LNCaP clone FGC (cell line): ENCODE data around the gene TMCC2.
A peak's percentile ranks its signal among the peaks of the same experiment; 100 is the strongest.

Source experiments
- DNase-seq: peaks from one replicate; pipeline ENCODE4 v3.0.0-alpha.2; 2011; ENCODE audit warnings: low read depth
- H3K4me3 ChIP-seq: 2 replicates; pipeline ENCODE4 v1.5.1; 2011; ENCODE audit warnings: mild to moderate bottlenecking, low read depth, low read length, control low read depth
- CTCF ChIP-seq: IDR thresholded peaks from 2 replicates; pipeline ENCODE4 v1.5.1; 2012; ENCODE audit warnings: mild to moderate bottlenecking; ENCODE audit not compliant: control insufficient read depth, insufficient read depth; ENCODE audit errors: extremely low read depth

Gene TMCC2

GRCh38 chr1:205225901-205226765 lies 1.6 kb upstream of the TMCC2 start:
- H3K4me3 ChIP-seq, result no peak overlapping the region
- TF ChIP-seq CTCF, result no peak
- DNase-seq, result no peak

GRCh38 chr1:205226868-205227583 lies 720 bp upstream of the TMCC2 start:
- TF ChIP-seq CTCF, result no peak
- H3K4me3 ChIP-seq, result peak overlapping the region; percentile 66
- no peak for DNase-seq

GRCh38 chr1:205228093-205228521 lies 361 bp downstream of the TMCC2 start:
- H3K4me3 ChIP-seq, result peak overlapping the region; percentile 45
- DNase-seq, result no peak

GRCh38 chr1:205229399-205229871 lies 1.7 kb downstream of the TMCC2 start:
- DNase-seq, result no peak
- H3K4me3 ChIP-seq, result no peak overlapping the region
- peak; percentile 47 for TF ChIP-seq CTCF

More at GRCh38 chr1:205228093-205228521, 361 bp downstream of the TMCC2 start:
- TF ChIP-seq CTCF, result no peak

- TF ChIP-seq CTCF, result no peak
Observed at GRCh38 chr1:205229916-205230700, 2.4 kb downstream of the TMCC2 start.

GRCh38 chr1:205230982-205231381 lies 3.2 kb downstream of the TMCC2 start:
- DNase-seq, result no peak
- TF ChIP-seq CTCF, result no peak
- no peak overlapping the region for H3K4me3 ChIP-seq

More at GRCh38 chr1:205229916-205230700, 2.4 kb downstream of the TMCC2 start:
- H3K4me3 ChIP-seq, result no peak overlapping the region
- no peak for DNase-seq
